ENCODE results near the gene ADAMTS13. TPM values are rescaled to one million over a fixed set of nuclear protein-coding genes. Genes with fewer than 3 reads are reported as not detected.

The ADAMTS13 gene
- total RNA-seq, 1 experiment from 2014 or later, result not detected

DNA sequence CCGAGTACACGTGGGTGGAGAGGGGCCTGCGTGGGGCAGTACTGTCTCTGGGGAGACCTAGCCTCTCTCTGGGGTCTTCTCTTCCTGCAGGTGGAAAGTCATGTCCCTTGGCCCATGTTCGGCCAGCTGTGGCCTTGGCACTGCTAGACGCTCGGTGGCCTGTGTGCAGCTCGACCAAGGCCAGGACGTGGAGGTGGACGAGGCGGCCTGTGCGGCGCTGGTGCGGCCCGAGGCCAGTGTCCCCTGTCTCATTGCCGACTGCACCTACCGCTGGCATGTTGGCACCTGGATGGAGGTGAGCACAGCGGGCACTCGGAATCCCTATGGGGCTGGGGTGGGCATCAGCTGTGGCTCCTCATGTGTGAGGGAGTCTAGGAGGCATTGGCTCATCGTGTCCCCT lies 32.2 kb downstream of the ADAMTS13 start:
- DNase-seq (ENCODE audit: low read depth), result no peak

DNA sequence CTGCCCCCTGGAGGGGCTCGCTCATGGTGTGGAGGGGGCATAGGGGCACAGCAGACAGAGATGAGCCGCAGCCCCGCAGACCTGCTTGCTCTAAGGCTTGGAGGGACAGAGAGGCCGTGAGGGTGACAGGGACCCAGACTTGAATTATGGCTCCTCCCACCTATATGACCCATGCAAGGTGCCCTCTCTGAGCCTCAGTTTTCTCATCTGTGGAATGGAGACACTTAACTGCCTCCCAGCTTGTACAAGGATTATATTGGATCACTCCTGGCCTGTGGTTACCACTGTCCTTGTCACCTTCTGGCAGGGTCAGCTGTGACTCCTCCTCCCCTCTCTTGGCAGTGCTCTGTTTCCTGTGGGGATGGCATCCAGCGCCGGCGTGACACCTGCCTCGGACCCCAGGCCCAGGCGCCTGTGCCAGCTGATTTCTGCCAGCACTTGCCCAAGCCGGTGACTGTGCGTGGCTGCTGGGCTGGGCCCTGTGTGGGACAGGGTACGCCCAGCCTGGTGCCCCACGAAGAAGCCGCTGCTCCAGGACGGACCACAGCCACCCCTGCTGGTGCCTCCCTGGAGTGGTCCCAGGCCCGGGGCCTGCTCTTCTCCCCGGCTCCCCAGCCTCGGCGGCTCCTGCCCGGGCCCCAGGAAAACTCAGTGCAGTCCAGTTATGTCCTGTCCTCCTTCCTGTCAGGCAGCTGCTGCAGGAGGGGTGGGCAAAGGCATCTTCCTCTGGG lies 32.9 kb downstream of the ADAMTS13 start:
- no peak for DNase-seq (ENCODE audit: low read depth)

DNA sequence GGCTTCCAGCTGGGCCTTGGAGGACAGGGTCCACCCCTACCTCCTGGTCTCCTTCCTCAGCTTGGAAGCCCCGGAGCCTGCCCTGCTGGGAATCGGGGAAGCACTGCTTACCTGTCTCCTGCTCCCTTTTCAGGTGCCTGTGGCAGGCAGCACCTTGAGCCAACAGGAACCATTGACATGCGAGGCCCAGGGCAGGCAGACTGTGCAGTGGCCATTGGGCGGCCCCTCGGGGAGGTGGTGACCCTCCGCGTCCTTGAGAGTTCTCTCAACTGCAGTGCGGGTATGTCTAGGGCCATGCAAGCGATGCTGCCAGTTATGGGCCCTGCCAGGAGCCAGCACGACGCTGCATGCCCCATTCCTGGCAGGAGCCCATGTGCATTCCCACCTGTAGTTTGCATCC lies 33.8 kb downstream of the ADAMTS13 start:
- no peak for DNase-seq (ENCODE audit: low read depth)

DNA sequence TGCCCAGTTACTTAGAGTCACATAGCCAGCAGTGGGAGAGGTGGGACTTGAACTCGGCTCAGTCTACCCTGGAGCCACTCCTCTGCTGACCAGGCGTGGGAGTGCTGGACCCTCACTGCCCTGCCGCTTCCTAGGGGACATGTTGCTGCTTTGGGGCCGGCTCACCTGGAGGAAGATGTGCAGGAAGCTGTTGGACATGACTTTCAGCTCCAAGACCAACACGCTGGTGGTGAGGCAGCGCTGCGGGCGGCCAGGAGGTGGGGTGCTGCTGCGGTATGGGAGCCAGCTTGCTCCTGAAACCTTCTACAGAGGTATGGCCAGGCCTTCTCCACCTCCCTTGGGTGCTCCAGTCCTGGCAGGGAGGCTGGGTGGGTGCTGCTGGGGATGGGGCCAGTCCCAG lies 34.2 kb downstream of the ADAMTS13 start:
- no peak for DNase-seq (ENCODE audit: low read depth)

DNA sequence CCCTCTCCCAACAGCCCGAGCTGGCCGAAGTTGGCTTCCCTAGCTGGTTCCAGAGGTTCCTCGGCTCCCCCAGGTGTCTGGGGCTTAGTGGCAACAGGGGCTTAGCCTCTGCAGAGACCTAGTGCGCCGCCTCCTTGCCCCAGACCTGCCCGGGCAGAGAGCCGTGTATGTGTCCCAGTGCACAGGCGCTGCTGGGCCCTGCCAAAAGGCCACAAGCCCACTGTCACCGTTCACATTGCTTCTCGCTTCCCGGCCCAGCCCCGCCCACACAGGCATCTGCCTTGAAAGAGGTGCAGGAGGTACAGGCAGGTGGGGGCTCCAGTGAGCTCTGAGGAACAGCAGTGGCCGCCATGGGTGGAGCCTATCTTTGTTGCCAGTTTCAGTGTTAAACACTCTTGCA lies 35.1 kb downstream of the ADAMTS13 start:
- no peak for DNase-seq (ENCODE audit: low read depth)

DNA sequence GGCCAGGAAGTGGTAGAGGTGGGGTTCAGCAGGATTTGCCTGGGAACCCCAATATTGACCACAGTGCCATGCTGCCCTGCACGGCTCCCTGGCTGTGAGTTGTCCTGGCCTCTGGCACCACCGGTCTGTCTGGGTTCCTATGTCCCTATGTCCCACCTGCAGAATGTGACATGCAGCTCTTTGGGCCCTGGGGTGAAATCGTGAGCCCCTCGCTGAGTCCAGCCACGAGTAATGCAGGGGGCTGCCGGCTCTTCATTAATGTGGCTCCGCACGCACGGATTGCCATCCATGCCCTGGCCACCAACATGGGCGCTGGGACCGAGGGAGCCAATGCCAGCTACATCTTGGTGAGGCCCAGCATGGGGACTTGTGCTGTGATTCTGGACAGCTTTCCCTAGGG lies 35.6 kb downstream of the ADAMTS13 start:
- DNase-seq (ENCODE audit: low read depth), result no peak

DNA sequence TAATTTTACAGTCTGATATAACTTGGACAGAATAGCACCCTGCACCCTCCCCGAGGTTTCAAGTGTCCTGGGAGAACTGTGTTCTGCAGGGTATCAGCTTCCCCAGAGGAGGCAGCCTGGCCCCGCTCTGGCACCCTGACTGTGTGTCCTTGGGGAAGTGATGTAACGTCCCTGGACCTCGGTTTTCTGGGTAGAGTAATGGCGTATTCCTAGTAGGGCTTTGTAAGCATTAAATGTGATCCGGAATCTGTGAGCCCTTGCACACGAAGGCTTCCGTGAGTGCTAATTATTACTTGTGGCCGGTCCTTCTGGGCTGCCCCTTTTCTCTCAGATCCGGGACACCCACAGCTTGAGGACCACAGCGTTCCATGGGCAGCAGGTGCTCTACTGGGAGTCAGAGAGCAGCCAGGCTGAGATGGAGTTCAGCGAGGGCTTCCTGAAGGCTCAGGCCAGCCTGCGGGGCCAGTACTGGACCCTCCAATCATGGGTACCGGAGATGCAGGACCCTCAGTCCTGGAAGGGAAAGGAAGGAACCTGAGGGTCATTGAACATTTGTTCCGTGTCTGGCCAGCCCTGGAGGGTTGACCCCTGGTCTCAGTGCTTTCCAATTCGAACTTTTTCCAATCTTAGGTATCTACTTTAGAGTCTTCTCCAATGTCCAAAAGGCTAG lies 36.6 kb downstream of the ADAMTS13 start:
- no peak for DNase-seq (ENCODE audit: low read depth)

DNA sequence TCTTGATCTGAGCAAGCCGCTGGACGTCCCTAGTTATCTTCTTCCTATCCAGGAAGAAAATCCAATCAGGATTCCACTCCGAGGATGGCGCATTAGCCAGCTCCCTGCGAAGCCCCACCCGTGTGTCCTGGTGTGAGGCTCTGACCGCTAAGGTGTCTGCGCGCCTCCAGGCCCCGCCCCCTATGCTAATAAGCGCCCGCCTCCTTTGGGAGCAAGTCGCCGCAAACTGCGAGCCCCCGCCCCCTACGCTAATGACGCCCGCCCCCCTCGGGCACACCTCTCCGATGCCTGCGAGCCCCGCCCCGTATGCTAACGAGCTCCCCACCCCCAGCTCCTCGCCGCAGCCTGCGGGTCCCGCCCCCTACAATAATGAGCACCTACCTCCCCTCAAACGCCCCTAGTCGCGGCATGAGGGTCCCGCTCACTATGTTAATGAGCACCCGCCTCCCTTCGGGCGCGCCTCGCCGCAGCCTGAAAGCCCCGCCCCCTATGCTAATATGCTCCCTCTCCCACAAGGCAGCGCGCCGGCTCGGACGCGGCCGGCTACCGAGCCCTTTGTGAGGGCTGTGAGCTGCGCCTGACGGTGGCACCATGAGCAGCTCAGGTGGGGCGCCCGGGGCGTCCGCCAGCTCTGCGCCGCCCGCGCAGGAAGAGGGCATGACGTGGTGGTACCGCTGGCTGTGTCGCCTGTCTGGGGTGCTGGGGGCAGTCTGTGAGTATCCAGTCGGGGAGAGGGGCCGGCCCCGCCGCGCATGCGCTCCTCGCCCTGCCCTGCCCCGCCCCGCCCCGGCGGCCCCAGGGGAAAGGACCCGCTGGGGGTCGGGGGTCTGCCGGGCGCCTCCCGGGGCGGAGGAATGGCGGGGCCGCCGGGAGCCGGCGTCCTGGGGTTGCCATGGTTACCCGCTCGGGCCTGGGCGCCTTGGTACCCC lies 37.6 kb downstream of the ADAMTS13 start, which contains the start of gene CACFD1:
Gene CACFD1 (plus strand): TSS at position 503 of the 929 bp plus-strand sequence. CDS start 89 bp downstream, at position 592.
- peak; percentile 85 for DNase-seq (ENCODE audit: low read depth)

DNA sequence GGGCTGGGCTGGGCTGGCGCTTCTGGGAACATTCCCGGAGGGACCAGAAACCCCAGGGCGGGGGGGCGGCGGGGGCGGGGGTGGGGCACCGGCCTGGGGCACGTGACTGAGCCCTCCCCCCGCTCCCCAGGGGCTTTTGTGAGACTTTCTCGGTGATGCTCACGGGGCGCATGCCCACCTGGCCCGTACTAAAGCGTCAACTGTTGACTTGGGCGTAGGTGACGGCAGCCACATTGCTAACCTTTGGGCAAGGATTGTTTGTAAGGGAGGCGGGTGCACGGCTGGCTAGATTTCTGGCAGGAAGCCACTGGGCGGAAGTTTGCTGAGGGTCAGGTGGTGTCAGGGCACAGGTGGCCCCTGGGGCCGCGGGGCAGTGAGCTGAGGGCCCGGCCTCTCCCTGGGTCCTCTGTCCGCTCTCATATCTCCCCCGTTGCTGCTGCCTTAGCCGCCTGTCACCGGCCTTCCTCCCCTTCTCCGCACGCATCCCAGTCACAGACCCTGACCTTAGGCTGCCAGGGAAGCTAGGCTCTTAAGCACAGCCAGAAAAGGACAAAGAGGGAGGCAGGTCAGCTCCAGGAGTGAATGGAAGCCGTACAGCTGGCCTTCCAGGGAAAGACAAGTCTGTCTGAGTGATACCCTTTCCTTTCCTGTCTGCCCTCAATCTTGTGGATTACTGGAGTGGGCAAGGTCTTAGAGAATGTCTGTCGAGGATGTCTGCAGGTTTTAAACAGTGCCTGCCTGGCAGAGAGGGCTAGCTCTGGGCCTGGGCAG lies 38.4 kb downstream of the ADAMTS13 start:
- DNase-seq (ENCODE audit: low read depth), result peak; percentile 14

DNA sequence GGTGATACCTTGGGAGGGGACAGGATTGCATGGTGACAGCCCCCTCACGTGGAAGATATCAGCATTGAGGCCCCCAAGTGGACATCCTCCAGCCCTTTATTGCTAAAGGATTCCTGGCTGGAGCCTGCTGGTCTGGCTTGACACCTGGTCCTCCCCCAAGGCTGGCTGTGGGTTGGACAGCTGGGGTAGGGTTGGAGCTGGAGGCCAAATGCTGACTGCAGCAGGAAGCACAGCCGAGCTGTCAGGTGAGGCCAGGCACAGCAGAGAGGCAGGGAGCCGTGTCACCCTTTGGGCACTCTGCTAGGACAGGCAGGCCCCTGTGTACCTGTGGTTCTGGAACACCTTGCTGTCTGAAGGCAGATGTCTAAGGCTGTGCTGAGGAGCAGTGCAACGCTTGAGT lies 39.8 kb downstream of the ADAMTS13 start:
- DNase-seq (ENCODE audit: low read depth), result no peak

DNA sequence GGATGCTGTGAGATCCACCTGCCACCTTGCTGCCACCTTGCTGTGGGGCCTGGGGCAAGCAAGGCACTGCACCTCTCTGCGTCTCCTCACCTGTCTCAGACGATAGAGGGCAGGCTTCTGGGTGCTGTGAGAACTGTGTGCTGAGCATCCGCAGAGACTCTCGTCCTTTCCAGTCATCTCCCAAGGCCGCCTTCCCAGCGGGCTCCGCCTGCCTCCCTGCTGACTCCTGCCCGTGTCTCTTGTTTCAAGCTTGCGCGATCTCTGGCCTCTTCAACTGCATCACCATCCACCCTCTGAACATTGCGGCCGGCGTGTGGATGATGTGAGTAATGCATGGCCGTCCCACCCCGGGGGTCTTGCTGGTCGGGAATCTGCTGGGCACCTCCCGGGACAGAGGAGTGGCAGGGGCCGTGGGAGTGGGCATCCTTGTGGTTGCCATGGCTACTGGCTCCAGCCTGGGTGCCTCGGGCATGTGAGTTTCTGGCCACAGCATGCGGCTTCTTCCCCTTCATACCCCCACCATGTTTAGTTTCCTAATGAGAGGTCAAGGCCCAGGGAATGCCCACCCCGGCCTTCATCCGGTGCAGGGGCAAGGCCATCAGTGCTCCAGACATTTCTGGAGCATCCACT lies 41.2 kb downstream of the ADAMTS13 start:
- DNase-seq (ENCODE audit: low read depth), result no peak

DNA sequence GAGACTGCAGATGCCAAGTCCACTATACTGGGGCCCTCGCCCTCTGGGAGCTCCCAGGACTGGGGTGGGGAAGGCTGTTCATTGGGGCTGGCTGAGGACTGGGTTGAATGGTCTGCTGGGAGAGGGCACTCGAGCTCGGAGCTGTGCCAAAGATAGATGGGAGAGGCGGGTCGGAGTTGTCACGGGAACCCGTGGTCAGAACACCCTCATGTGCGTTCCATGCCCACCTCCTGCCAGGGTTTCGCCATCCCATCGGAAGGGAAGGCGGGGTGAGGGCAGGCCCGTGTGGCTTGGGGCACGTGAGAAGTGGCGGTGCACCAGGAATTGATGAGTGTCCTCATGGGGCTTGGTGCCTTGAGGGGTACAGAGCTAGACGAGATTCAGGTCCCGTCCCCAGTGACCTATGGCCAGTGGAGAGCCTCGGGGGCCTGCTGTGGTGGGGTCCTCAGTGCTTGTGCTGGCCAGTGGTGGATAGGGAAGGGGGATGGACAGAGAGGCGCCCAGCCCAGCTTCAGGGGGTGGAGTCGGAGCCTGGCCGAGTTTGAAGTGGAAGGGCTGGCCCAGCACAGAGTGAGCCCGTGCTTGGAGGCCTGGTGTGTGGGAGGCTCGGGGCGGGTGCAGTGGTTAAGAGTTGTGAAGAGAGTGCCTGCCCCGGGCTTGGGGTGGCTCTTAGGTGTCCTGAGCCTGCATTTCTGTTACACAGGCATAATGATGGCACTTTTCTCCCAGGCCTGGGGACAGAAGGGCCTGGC lies 41.9 kb downstream of the ADAMTS13 start:
- DNase-seq (ENCODE audit: low read depth), result no peak

DNA sequence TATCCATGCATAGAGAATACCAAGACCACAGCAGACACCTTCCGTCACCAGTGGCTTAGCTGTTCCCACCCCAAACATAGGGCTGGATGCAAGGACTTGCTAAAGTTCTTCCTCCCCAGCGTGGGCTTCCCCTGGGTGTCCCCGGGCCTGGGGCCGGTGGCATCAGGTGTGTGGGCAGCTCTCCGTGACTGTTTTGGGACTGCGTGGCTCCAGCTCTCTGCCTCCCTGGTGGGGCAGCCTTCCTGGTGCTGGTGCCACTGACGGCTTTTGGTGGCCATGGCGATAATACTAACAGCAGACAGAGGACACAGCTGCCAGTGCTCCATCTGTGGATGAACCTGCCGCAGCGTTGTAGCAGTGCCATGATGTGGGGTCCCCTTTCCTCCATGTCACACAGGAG lies 42.5 kb downstream of the ADAMTS13 start:
- no peak for DNase-seq (ENCODE audit: low read depth)

DNA sequence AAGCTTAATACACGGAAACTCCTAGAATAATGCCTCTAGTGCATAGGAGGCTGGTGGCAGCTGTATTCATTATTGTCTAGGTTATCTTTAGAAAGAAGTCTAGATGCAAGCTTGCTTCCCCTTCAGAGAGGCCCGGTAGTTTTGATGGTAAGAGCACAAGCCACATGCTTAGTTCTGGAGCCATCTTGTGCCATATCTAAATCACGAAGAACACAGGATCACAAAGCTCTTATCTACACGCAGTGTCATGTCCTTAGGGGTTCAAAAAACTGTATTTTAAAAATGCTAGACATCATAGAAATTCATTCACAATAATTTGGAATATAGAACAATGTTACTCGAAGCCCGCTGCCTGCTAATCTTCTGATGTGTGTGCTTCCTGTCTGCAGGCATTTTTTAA lies 43.8 kb downstream of the ADAMTS13 start:
- DNase-seq (ENCODE audit: low read depth), result no peak

DNA sequence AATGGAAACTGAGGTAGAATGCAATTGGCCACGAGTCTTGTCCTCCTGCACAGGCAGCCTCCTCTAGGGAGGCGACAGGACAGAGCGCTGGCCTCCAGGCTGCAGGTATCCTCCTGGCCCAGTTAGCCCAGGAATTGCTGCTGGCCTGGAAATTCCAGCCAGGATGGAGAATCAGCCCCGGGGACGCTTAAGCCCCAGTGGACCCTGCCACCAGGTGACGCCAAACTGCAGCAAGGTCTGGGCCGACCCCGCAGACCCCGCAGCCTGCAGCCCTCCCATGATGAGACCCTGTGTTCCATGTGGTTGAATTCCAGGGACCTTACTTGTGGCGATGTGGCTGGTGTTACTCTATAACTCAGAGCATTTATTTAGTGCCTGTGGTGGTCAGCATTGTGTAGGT lies 44.9 kb downstream of the ADAMTS13 start:
- no peak for DNase-seq (ENCODE audit: low read depth)

DNA sequence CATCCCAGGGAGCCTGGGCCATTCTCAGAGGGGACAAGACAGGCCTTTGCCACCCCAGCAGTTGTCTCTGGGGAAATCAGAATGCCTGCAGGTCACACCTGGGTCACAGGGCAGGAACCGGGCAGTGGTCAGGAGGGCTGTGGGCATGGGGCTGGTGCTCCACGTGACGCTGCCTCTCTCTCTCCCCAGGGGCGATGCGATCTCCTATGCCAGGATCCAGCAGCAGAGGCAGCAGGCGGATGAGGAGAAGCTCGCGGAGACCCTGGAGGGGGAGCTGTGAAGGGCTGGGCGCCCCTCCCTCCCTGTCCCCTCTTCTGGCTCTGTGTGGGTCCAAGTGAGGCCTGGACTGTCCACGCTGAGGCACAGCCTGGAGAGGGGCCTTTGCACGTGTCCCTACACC lies 46.2 kb downstream of the ADAMTS13 start:
- DNase-seq (ENCODE audit: low read depth), result no peak

DNA sequence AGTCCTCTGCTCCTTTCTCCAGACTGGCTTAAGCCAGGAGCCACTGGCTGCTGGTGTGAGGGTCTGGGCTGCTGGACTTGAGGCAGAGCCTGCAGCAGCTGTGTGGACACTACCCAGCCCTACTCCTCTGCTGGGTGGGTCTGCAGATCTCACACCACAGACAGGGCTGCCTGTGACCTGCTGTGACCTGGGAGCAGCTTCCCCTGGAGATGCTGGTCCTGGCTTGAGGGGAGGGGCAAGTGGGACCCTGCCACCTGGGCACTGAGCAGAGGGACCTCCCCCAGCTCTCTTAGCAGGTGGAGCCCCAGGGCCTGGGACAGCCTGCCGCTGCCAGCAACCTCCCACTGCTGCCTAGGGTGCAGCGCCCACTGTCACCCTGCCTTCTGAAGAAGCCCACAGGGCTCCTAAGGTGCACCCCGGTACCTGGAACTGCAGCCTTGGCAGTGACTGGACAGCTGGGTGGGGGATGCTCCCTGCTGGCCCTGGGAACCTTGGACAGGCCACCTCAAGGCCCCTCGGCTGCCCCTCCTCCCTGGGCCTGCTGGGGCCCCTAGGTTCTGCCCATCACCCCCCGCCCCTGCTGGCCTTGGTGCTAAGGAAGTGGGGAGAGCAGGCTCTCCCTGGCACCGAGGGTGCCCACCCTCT lies 46.7 kb downstream of the ADAMTS13 start:
- no peak for DNase-seq (ENCODE audit: low read depth)

DNA sequence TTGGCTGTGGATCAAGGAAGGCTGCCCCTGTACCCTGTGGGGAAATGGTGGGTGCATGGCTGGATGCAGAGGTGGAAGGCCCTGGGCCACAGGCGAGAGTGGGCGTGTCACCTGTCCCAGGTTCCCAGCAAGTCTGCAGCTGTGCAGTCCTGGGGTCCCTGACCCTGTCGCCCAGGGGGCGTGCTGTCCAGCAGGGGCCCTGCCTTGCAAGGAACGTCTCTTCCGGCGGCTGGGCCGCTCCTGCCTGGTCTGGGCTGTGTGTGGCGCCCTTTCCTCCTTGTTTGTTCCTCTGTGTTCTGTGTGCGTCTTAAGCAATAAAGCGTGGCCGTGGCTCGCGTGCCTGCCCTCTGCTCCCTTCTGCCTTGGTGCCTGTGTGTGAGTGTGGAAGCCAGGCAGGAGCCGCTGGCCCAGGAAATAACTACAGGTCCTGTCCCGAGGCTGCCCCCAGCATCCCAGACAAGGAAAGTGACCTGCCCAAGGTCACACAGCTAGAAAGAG lies 48.3 kb downstream of the ADAMTS13 start:
- no peak for DNase-seq (ENCODE audit: low read depth)

DNA sequence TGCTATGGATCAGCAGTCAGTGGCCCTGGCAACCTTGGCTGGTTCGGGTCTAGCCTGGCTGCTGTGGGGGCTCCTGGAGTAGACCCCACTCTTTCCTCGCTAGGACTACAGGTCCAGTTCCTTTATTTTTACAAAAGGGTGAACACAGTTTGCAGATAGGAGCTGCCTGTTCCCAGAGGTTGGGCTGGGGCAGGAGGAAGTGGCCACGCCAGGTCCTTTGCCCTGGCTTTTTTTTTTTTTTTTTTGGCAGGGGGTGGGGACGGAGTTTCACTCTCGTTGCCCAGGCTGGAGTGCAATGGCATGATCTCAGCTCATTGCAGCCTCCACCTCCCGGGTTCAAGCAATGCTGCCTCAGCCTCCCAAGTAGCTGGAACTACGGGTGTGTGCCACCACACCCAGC lies 48.8 kb downstream of the ADAMTS13 start:
- no peak for DNase-seq (ENCODE audit: low read depth)
